Stomach (tissue), 4 donors: Measurements from ENCODE around the gene NCBP2L.

ENCODE experiments used
- POLR2A ChIP-seq, 4 donors: fragments of 450-650 bp; IDR thresholded peaks; one replicate each; pipeline ENCODE4 v1.6.1; 2016; ENCODE audit warnings: antibody characterized with exemption in 4 of 4, control low read depth in 2 of 4, mild to moderate bottlenecking in 1 of 4, moderate library complexity in 1 of 4
- TF ChIP-seq, protein P1 (sequence below), 7 experiments: fragments of 450-650 bp in 4 of 7; fragments of 200-600 bp in 3 of 7; sonication (generic) in 3 of 7; IDR thresholded peaks; one replicate each; pipeline ENCODE4 v1.5.1; 2016 to 2019; ENCODE audit warnings: antibody characterized with exemption in 7 of 7, control low read depth in 2 of 7, mild to moderate bottlenecking in 1 of 7

DNA sequence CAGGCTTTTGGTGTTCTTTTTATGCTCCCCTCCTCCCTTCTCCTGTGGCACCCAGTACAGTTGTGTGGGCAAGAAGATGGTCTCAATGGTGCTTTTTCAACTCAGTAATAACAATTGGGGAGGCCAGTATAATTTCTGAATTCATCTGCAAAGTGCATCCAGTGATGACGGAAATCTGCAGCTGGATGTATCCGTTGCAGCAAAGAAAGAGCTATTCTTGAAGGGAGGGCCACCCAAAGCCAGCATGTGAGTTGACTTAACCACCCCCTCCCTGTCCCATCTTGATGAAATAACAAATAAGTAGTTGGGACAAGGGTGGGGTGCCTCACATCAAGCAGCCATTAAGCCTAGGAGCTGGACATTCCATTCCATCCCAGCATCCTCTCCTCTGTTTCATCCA lies 32.7 kb upstream of the NCBP2L start:
- no peak for TF ChIP-seq POLR2A (IDR thresholded peaks at IDR 0.05)
- TF ChIP-seq, protein P1, sequence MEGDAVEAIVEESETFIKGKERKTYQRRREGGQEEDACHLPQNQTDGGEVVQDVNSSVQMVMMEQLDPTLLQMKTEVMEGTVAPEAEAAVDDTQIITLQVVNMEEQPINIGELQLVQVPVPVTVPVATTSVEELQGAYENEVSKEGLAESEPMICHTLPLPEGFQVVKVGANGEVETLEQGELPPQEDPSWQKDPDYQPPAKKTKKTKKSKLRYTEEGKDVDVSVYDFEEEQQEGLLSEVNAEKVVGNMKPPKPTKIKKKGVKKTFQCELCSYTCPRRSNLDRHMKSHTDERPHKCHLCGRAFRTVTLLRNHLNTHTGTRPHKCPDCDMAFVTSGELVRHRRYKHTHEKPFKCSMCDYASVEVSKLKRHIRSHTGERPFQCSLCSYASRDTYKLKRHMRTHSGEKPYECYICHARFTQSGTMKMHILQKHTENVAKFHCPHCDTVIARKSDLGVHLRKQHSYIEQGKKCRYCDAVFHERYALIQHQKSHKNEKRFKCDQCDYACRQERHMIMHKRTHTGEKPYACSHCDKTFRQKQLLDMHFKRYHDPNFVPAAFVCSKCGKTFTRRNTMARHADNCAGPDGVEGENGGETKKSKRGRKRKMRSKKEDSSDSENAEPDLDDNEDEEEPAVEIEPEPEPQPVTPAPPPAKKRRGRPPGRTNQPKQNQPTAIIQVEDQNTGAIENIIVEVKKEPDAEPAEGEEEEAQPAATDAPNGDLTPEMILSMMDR (IDR thresholded peaks at IDR 0.05) = no peak
